SU-DHL-6 (cell line): ENCODE results near the gene XYLB.

Source experiments
- H2AFZ ChIP-seq: fragments of 200-600 bp; sonication (generic); 2 replicates; pipeline ENCODE4 v1.6.1; 2014; ENCODE audit warnings: low read depth, mild to moderate bottlenecking, moderate library complexity, mixed read lengths, antibody characterized with exemption, low read length; ENCODE audit not compliant: severe bottlenecking
- H3F3A ChIP-seq: fragments of 200-600 bp; shearing (Covaris generic); 2 replicates; pipeline ENCODE4 v1.6.0; 2016; ENCODE audit warnings: antibody characterized with exemption, mild to moderate bottlenecking; ENCODE audit not compliant: insufficient read depth
- H3K27ac ChIP-seq: fragments of 200-600 bp; sonication (generic); 2 replicates; pipeline ENCODE4 v1.5.1; 2016; ENCODE audit warnings: low read depth, mild to moderate bottlenecking, low read length, moderate library complexity, mixed read lengths
- H3K27me3 ChIP-seq: fragments of 200-600 bp; sonication (generic), shearing (Covaris generic); 2 replicates; pipeline ENCODE4 v1.6.0; 2014; ENCODE audit warnings: mild to moderate bottlenecking, low read length
- H3K36me3 ChIP-seq: fragments of 200-600 bp; sonication (generic); 2 replicates; pipeline ENCODE4 v1.6.1; 2014; ENCODE audit warnings: mild to moderate bottlenecking, low read length, mixed read lengths
- H3K4me2 ChIP-seq: fragments of 300-600, 200-600 bp; shearing (Covaris generic), sonication (generic); 2 replicates; pipeline ENCODE4 v1.6.0; 2014; ENCODE audit warnings: low read length, low read depth, mild to moderate bottlenecking; ENCODE audit not compliant: poor library complexity, severe bottlenecking
- H3K4me3 ChIP-seq: fragments of 200-600 bp; sonication (generic); 2 replicates; pipeline ENCODE4 v1.5.1; 2014; ENCODE audit warnings: antibody characterized with exemption, low read length, mild to moderate bottlenecking, mixed read lengths; ENCODE audit not compliant: insufficient read depth, poor library complexity, severe bottlenecking
- H3K79me2 ChIP-seq: fragments of 200-600 bp; sonication (generic); 2 replicates; pipeline ENCODE4 v1.6.1; 2014; ENCODE audit warnings: mild to moderate bottlenecking, low read length, moderate library complexity; ENCODE audit not compliant: insufficient read depth
- H3K9ac ChIP-seq: fragments of 200-600 bp; sonication (generic); 2 replicates; pipeline ENCODE4 v1.7.0; 2014; ENCODE audit warnings: mild to moderate bottlenecking, low read length
- H3K9me2 ChIP-seq: fragments of 200-600 bp; sonication (generic); replicated peaks from 2 replicates; pipeline ENCODE4 v1.6.1; 2014; ENCODE audit warnings: low read length; ENCODE audit not compliant: insufficient read depth
- H3K9me3 ChIP-seq: fragments of 200-600 bp; sonication (generic); 2 replicates; pipeline ENCODE4 v1.6.1; 2014; ENCODE audit warnings: low read length, mixed read lengths; ENCODE audit not compliant: insufficient read depth
- H4K20me1 ChIP-seq: fragments of 200-600 bp; sonication (generic); 2 replicates; pipeline ENCODE4 v1.6.1; 2014; ENCODE audit warnings: low read depth, mild to moderate bottlenecking, antibody characterized with exemption, low read length, moderate library complexity, mixed read lengths
- CTCF ChIP-seq: fragments of 200-600 bp; sonication (generic); IDR thresholded peaks from one replicate; pipeline ENCODE4 v1.5.1; 2017; ENCODE audit warnings: antibody characterized with exemption, mild to moderate bottlenecking, low read length, moderate library complexity; ENCODE audit not compliant: insufficient read depth, poor library complexity, severe bottlenecking
- EZH2phosphoT487 ChIP-seq: fragments of 200-600 bp; sonication (generic), shearing (Covaris generic); conservative IDR thresholded peaks from 2 replicates; pipeline ENCODE4 v1.6.1; 2018; ENCODE audit warnings: mild to moderate bottlenecking, antibody characterized with exemption, low read length, moderate library complexity, mixed read lengths

The XYLB gene

GRCh38 chr3:38372214-38372601 is 25.6 kb downstream of the XYLB start:
- Histone ChIP-seq H3K9me2 (no peaks in the 10 kb centered on the region), H4K20me1 (no peaks in the 10 kb centered on the region), H3K36me3 (no peaks in the 10 kb centered on the region), H3K9ac (no peak overlapping the region), H2AFZ (no peak overlapping the region), H3K4me2 (no peak overlapping the region), H3K27me3 (no peaks in the 10 kb centered on the region), H3K27ac (no peak overlapping the region), H3F3A (no peaks in the 10 kb centered on the region), H3K79me2 (no peaks in the 10 kb centered on the region), H3K4me3 (no peak overlapping the region), H3K9me3 (no peaks in the 10 kb centered on the region)
- TF ChIP-seq EZH2phosphoT487 (no peak), CTCF (no peak)

DNA sequence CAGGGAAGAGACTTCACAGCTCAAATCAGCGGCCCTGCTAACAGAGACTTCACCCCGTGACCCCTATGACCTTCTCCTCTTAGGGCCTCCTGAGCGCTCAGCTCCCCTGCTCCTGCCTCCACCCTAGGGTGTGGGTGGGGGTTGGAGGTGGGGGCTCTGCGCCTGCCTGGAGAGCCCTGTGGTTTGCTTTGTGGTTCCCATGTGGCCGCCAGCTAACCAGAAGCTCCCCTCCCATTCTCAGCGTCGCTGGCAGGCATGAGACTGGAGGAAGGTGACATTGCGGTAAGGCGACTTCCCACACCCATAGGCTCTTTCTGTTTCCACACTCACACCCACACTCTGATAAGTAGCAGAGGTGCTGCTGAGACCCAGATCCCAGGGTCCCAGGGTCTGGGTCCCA is 27.6 kb downstream of the XYLB start:
- H3K36me3 ChIP-seq: no peaks in the 10 kb centered on the region
- H3K27ac ChIP-seq: no peak overlapping the region
- H3K4me3 ChIP-seq: no peak overlapping the region
- H3K9me2 ChIP-seq: no peaks in the 10 kb centered on the region
- no peaks in the 10 kb centered on the region for H3K9me3 ChIP-seq
- H4K20me1 ChIP-seq: no peaks in the 10 kb centered on the region
- no peak overlapping the region for H3K9ac ChIP-seq
- H3F3A ChIP-seq: no peaks in the 10 kb centered on the region
- no peak overlapping the region for H2AFZ ChIP-seq
- no peak for TF ChIP-seq EZH2phosphoT487
- no peak for TF ChIP-seq CTCF
- no peaks in the 10 kb centered on the region for H3K79me2 ChIP-seq
- no peaks in the 10 kb centered on the region for H3K27me3 ChIP-seq
- H3K4me2 ChIP-seq: no peak overlapping the region

- no peaks in the 10 kb centered on the region for H3K36me3 ChIP-seq
Measured at GRCh38 chr3:38375072-38375471, 28.5 kb downstream of the XYLB start.

More at GRCh38 chr3:38375072-38375471, 28.5 kb downstream of the XYLB start:
- no peak overlapping the region for H2AFZ ChIP-seq
- H3K4me3 ChIP-seq: no peak overlapping the region
- H3K79me2 ChIP-seq: no peaks in the 10 kb centered on the region
- H3K27me3 ChIP-seq: no peaks in the 10 kb centered on the region
- H3K9ac ChIP-seq: no peak overlapping the region
- no peaks in the 10 kb centered on the region for H3K9me3 ChIP-seq
- TF ChIP-seq EZH2phosphoT487: no peak
- TF ChIP-seq CTCF: no peak
- H3F3A ChIP-seq: no peaks in the 10 kb centered on the region
- no peak overlapping the region for H3K4me2 ChIP-seq
- no peak overlapping the region for H3K27ac ChIP-seq
- no peaks in the 10 kb centered on the region for H3K9me2 ChIP-seq
- H4K20me1 ChIP-seq: no peaks in the 10 kb centered on the region
